ENCODE data around the gene TRPV5.

The TRPV5 gene

GRCh38 chr7:142908921-142909890, 24.3 kb downstream of the TRPV5 start:
- no peak for FAIRE-seq
- DNase-seq (ENCODE audit: low spot score) = no peak

GRCh38 chr7:142908290-142908689, 25.3 kb downstream of the TRPV5 start:
- no peak for DNase-seq (ENCODE audit: low spot score)
- no peak for FAIRE-seq

GRCh38 chr7:142906643-142907042, 26.9 kb downstream of the TRPV5 start:
- DNase-seq (ENCODE audit: low spot score) = no peak
- no peak for FAIRE-seq

- DNase-seq (ENCODE audit: low spot score) (no peak), FAIRE-seq (no peak)
These were observed 27.8 kb downstream of the TRPV5 start for GRCh38 chr7:142905759-142906158.

GRCh38 chr7:142904128-142904527, 29.4 kb downstream of the TRPV5 start:
- DNase-seq (ENCODE audit: low spot score) (no peak), FAIRE-seq (no peak)

GRCh38 chr7:142901426-142902259, 31.9 kb downstream of the TRPV5 start:
- DNase-seq (ENCODE audit: low spot score) = no peak
- FAIRE-seq = no peak

GRCh38 chr7:142899661-142900060, 33.9 kb downstream of the TRPV5 start:
- no peak for FAIRE-seq

GRCh38 chr7:142898377-142899170, 35.0 kb downstream of the TRPV5 start:
- DNase-seq (ENCODE audit: low spot score) = no peak
- FAIRE-seq = no peak

More at GRCh38 chr7:142899661-142900060, 33.9 kb downstream of the TRPV5 start:
- DNase-seq (ENCODE audit: low spot score) = no peak

- FAIRE-seq = no peak
- DNase-seq (ENCODE audit: low spot score) = no peak
These were observed 35.9 kb downstream of the TRPV5 start for GRCh38 chr7:142897691-142898090.

GRCh38 chr7:142896741-142897379, 36.7 kb downstream of the TRPV5 start:
- FAIRE-seq = no peak

GRCh38 chr7:142896151-142896550, 37.4 kb downstream of the TRPV5 start:
- no peak for DNase-seq (ENCODE audit: low spot score)
- no peak for FAIRE-seq

More at GRCh38 chr7:142896741-142897379, 36.7 kb downstream of the TRPV5 start:
- DNase-seq (ENCODE audit: low spot score) = no peak

GRCh38 chr7:142894985-142895593, 38.5 kb downstream of the TRPV5 start:
- DNase-seq (ENCODE audit: low spot score) (no peak), FAIRE-seq (no peak)

- FAIRE-seq = no peak
- no peak for DNase-seq (ENCODE audit: low spot score)
These were observed 39.2 kb downstream of the TRPV5 start for GRCh38 chr7:142894112-142894984.

GRCh38 chr7:142892951-142893350, 40.6 kb downstream of the TRPV5 start:
- no peak for FAIRE-seq
- no peak for DNase-seq (ENCODE audit: low spot score)

- FAIRE-seq (no peak), DNase-seq (ENCODE audit: low spot score) (no peak)
These were observed 42.0 kb downstream of the TRPV5 start for GRCh38 chr7:142891490-142892082.

- FAIRE-seq (no peak), DNase-seq (ENCODE audit: low spot score) (no peak)
These were observed 42.6 kb downstream of the TRPV5 start for GRCh38 chr7:142890874-142891485.

- FAIRE-seq = no peak
- DNase-seq (ENCODE audit: low spot score) = no peak
These were observed 43.7 kb downstream of the TRPV5 start for GRCh38 chr7:142889816-142890215.

- DNase-seq (ENCODE audit: low spot score) (no peak), FAIRE-seq (no peak)
These were observed 46.1 kb downstream of the TRPV5 start for GRCh38 chr7:142887282-142888015.

Data from RCC 7860 (cell line).